ENCODE data around the gene CWC25. TPM values are rescaled to one million over a fixed set of nuclear protein-coding genes. Genes with fewer than 3 reads are reported as not detected.

Gene CWC25
- total and polyA plus RNA-seq, 2 of the 13 experiments (the other 11 are each of a cell fraction or from before 2014, with no cell fraction given), result 15.6 to 22.7 TPM

DNA sequence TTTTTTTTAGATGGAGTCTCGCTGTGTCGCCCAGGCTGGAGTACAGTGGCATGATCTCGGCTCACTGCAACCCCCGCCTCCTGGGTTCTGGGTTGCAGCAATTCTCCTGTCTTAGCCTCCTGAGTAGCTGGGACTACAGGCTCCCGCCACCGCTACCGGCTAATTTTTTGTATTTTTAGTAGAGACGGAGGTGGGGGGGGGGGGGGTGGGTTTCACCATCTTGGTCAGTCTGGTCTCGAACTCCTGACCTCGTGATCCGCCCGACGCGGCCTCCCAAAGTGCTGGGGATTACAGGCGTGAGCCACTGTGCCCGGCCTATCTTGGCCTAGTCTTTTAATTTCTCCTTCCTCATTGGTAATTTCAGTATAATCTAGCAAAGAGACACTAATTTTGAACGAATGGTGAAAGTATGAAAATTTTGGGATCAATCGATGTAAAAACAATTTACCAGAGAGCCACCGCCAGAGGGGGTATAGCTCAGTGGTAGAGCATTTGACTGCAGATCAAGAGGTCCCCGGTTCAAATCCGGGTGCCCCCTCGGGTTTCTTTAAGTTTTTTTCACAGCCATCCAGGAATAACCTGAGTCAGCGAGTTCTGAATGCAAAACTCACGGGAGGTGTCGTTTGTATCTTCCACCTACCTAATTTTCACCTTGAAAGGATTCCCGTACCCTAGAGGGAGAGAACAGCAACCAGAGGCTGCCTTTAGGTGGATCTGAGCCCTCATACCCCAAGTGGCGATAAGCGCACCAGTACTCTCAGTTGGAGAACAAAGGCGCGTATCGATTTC is 42.3 kb upstream of the CWC25 start (continued):
- TF ChIP-seq ZNF274 (CRISPR knock-in tag; IDR thresholded peaks at IDR 0.05) (no peak), ZNF333 (CRISPR knock-in tag; IDR thresholded peaks at IDR 0.05; ENCODE audit: borderline replicate concordance) (no peak), KLF16 (CRISPR knock-in tag; IDR thresholded peaks at IDR 0.05) (peak in 1 of 2 experiments; percentile 89; a peak in 2 of 4 replicates), HMG20A (CRISPR knock-in tag; IDR thresholded peaks at IDR 0.05; ENCODE audit: borderline replicate concordance) (no peak), ARNT2 (CRISPR knock-in tag; IDR thresholded peaks at IDR 0.05; ENCODE audit: low read depth) (no peak; the same call in 1 of the 2 replicates), MAF1 (CRISPR knock-in tag; IDR thresholded peaks at IDR 0.05; ENCODE audit: borderline replicate concordance) (peak; percentile 95), HOXA9 (CRISPR knock-in tag; IDR thresholded peaks at IDR 0.05; ENCODE audit: borderline replicate concordance) (no peak), ZIK1 (CRISPR knock-in tag; IDR thresholded peaks at IDR 0.05; ENCODE audit: borderline replicate concordance, low read depth) (no peak), ATM (IDR thresholded peaks at IDR 0.05; ENCODE audit: borderline replicate concordance) (no peak), ZNF232 (CRISPR knock-in tag; IDR thresholded peaks at IDR 0.05; ENCODE audit: borderline replicate concordance) (peak; percentile 68; the same call in 1 of the 2 replicates), BRCA1 (CRISPR knock-in tag; IDR thresholded peaks at IDR 0.05) (peak; percentile 59; the same call in 1 of the 2 replicates), MIER3 (CRISPR knock-in tag; IDR thresholded peaks at IDR 0.05; ENCODE audit: borderline replicate concordance) (0 out of 2 replicates have a peak, but pooled peaks have one; percentile 4), ZFP41 (CRISPR knock-in tag; IDR thresholded peaks at IDR 0.05; ENCODE audit: borderline replicate concordance) (no peak), AHR (CRISPR knock-in tag; IDR thresholded peaks at IDR 0.05) (no peak), ZNF747 (CRISPR knock-in tag; IDR thresholded peaks at IDR 0.05; ENCODE audit: borderline replicate concordance) (no peak)
- TF ChIP-seq, protein P1, sequence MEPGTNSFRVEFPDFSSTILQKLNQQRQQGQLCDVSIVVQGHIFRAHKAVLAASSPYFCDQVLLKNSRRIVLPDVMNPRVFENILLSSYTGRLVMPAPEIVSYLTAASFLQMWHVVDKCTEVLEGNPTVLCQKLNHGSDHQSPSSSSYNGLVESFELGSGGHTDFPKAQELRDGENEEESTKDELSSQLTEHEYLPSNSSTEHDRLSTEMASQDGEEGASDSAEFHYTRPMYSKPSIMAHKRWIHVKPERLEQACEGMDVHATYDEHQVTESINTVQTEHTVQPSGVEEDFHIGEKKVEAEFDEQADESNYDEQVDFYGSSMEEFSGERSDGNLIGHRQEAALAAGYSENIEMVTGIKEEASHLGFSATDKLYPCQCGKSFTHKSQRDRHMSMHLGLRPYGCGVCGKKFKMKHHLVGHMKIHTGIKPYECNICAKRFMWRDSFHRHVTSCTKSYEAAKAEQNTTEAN (CRISPR knock-in tag; conservative IDR thresholded peaks at IDR 0.05), result 0 out of 2 replicates have a peak, but pooled peaks have one; percentile 5
- TF ChIP-seq, protein P2, sequence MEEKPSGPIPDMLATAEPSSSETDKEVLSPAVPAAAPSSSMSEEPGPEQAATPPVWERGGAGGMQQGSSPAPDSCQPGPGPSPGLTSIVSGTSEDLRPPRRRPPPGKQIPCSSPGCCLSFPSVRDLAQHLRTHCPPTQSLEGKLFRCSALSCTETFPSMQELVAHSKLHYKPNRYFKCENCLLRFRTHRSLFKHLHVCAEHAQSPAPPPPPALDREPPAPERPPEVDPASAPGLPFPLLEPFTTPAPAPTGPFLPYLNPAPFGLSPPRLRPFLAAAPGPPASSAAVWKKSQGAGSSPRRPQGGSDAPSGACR (CRISPR knock-in tag; IDR thresholded peaks at IDR 0.05), result peak; percentile 77; the same call in 1 of the 2 replicates
- TF ChIP-seq, protein P3, sequence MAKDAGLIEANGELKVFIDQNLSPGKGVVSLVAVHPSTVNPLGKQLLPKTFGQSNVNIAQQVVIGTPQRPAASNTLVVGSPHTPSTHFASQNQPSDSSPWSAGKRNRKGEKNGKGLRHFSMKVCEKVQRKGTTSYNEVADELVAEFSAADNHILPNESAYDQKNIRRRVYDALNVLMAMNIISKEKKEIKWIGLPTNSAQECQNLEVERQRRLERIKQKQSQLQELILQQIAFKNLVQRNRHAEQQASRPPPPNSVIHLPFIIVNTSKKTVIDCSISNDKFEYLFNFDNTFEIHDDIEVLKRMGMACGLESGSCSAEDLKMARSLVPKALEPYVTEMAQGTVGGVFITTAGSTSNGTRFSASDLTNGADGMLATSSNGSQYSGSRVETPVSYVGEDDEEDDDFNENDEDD (CRISPR knock-in tag; IDR thresholded peaks at IDR 0.05; ENCODE audit: borderline replicate concordance), result no peak
- TF ChIP-seq, protein P4, sequence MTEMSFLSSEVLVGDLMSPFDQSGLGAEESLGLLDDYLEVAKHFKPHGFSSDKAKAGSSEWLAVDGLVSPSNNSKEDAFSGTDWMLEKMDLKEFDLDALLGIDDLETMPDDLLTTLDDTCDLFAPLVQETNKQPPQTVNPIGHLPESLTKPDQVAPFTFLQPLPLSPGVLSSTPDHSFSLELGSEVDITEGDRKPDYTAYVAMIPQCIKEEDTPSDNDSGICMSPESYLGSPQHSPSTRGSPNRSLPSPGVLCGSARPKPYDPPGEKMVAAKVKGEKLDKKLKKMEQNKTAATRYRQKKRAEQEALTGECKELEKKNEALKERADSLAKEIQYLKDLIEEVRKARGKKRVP (CRISPR knock-in tag; IDR thresholded peaks at IDR 0.05), result no peak
- TF ChIP-seq, protein P5, sequence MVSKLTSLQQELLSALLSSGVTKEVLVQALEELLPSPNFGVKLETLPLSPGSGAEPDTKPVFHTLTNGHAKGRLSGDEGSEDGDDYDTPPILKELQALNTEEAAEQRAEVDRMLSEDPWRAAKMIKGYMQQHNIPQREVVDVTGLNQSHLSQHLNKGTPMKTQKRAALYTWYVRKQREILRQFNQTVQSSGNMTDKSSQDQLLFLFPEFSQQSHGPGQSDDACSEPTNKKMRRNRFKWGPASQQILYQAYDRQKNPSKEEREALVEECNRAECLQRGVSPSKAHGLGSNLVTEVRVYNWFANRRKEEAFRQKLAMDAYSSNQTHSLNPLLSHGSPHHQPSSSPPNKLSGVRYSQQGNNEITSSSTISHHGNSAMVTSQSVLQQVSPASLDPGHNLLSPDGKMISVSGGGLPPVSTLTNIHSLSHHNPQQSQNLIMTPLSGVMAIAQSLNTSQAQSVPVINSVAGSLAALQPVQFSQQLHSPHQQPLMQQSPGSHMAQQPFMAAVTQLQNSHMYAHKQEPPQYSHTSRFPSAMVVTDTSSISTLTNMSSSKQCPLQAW (CRISPR knock-in tag; IDR thresholded peaks at IDR 0.05), result peak; percentile 47; the same call in 1 of the 2 replicates
- TF ChIP-seq, protein P6, sequence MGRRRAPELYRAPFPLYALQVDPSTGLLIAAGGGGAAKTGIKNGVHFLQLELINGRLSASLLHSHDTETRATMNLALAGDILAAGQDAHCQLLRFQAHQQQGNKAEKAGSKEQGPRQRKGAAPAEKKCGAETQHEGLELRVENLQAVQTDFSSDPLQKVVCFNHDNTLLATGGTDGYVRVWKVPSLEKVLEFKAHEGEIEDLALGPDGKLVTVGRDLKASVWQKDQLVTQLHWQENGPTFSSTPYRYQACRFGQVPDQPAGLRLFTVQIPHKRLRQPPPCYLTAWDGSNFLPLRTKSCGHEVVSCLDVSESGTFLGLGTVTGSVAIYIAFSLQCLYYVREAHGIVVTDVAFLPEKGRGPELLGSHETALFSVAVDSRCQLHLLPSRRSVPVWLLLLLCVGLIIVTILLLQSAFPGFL (CRISPR knock-in tag; IDR thresholded peaks at IDR 0.05), result no peak

Measured in HepG2 (cell line).